ENCODE data around the gene PXDC1. TPM values are rescaled to one million over a fixed set of nuclear protein-coding genes. Genes with fewer than 3 reads are reported as not detected.

The PXDC1 gene
- under 1 TPM; 0.29 to 0.36 TPM for total RNA-seq

GRCh38 chr6:3751077-3751729, at the start of gene PXDC1:
Gene PXDC1 (minus strand): TSS chr6:3751713. CDS start chr6:3751531, 182 bp downstream.
- Mint-ChIP-seq H3K36me3 (ENCODE audit: low read depth) (no peaks in the 10 kb centered on the region), H3K9me3 (no peaks in the 10 kb centered on the region), H3K27me3 (peaks cover 34% of the 10 kb centered on the region), H3K27ac (no peak within 1 kb of the TSS), H3K4me3 (peak within 1 kb of the TSS; percentile 53), H3K4me1 (ENCODE audit: low read depth) (no peaks in the 10 kb centered on the region)
- DNase-seq, result peak; percentile 27
- ChIA-PET CTCF (no interaction called here), POLR2A (no interaction called here)
- TF ChIP-seq, protein P1, sequence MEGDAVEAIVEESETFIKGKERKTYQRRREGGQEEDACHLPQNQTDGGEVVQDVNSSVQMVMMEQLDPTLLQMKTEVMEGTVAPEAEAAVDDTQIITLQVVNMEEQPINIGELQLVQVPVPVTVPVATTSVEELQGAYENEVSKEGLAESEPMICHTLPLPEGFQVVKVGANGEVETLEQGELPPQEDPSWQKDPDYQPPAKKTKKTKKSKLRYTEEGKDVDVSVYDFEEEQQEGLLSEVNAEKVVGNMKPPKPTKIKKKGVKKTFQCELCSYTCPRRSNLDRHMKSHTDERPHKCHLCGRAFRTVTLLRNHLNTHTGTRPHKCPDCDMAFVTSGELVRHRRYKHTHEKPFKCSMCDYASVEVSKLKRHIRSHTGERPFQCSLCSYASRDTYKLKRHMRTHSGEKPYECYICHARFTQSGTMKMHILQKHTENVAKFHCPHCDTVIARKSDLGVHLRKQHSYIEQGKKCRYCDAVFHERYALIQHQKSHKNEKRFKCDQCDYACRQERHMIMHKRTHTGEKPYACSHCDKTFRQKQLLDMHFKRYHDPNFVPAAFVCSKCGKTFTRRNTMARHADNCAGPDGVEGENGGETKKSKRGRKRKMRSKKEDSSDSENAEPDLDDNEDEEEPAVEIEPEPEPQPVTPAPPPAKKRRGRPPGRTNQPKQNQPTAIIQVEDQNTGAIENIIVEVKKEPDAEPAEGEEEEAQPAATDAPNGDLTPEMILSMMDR (IDR thresholded peaks at IDR 0.05), result no peak
- ATAC-seq, result peak; percentile 17
- intact Hi-C loops (cut with micrococcal nuclease), result no loop called here

DNA sequence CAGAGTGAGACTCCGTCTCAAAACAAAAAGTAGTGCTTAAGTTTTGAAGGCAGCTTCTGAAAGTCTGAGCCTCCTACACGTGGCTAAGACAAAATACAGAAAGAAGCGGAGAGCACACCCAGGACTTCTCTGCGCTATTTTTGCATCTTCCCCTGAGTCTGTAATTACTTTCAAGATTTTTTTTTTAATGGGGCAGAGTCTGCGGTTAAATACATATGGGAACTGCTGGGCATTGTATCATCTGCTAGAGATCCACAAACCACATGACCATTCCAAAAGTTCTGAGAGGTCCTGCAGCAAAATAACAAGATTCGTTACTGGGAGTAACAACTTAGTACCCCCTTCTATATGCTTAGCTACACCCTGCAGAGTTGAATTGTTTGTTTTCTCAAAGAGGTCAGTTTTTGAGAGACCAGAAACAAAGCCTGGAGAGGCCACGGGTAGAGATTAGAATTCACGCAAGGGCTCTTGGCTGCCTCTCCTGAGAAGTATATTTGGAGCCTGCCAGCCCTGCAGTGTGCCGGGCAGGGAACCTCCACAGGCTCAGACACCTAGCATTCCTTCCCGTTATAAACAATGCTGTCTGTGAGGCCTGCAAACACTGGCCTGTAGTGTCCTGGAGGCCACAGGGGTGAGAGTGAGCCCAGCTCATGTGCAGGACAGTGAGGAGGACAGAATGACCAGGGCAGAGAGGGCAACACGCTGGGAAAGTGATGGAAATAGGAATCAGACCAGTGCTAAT, 49.5 kb upstream of the PXDC1 start:
- intact Hi-C loops (cut with micrococcal nuclease), result no loop called here
- TF ChIP-seq, protein P1 (IDR thresholded peaks at IDR 0.05), result no peak
- H3K36me3 Mint-ChIP-seq (ENCODE audit: low read depth), result no peaks in the 10 kb centered on the region
- no peak for ATAC-seq
- H3K4me1 Mint-ChIP-seq (ENCODE audit: low read depth), result peaks cover 2% of the 10 kb centered on the region
- peaks cover 4% of the 10 kb centered on the region for H3K27me3 Mint-ChIP-seq
- no peak overlapping the region for H3K27ac Mint-ChIP-seq
- POLR2A ChIA-PET, result no interaction called here
- H3K4me3 Mint-ChIP-seq, result no peak overlapping the region
- no peak for DNase-seq
- CTCF ChIA-PET, result no interaction called here
- no peaks in the 10 kb centered on the region for H3K9me3 Mint-ChIP-seq

GRCh38 chr6:3799719-3800118, 48.2 kb upstream of the PXDC1 start:
- ChIA-PET CTCF (interaction anchor here (0.7 kb wide), 2 partner anchors 18 to 1104 kb away, joined by 3 read pairs; no protein-coding TSS in a partner anchor), POLR2A (no interaction called here)
- H3K9me3 Mint-ChIP-seq, result no peaks in the 10 kb centered on the region
- TF ChIP-seq, protein P1 (IDR thresholded peaks at IDR 0.05), result no peak
- H3K27me3 Mint-ChIP-seq, result peaks cover 4% of the 10 kb centered on the region
- ATAC-seq (no peak), DNase-seq (no peak)
- no peak overlapping the region for H3K4me3 Mint-ChIP-seq
- H3K27ac Mint-ChIP-seq, result no peak overlapping the region
- H3K4me1 Mint-ChIP-seq (ENCODE audit: low read depth), result peaks cover 2% of the 10 kb centered on the region
- H3K36me3 Mint-ChIP-seq (ENCODE audit: low read depth), result no peaks in the 10 kb centered on the region
- intact Hi-C loops (cut with micrococcal nuclease), result no loop called here

- ATAC-seq, result no peak
- DNase-seq, result no peak
- Mint-ChIP-seq H3K4me3 (no peak overlapping the region), H3K27me3 (peaks cover 4% of the 10 kb centered on the region), H3K4me1 (ENCODE audit: low read depth) (peaks cover 2% of the 10 kb centered on the region), H3K36me3 (ENCODE audit: low read depth) (no peaks in the 10 kb centered on the region), H3K27ac (no peak overlapping the region), H3K9me3 (no peaks in the 10 kb centered on the region)
- TF ChIP-seq, protein P1 (IDR thresholded peaks at IDR 0.05), result no peak
- CTCF ChIA-PET, result no interaction called here
- POLR2A ChIA-PET, result no interaction called here
- intact Hi-C loops (cut with micrococcal nuclease), result no loop called here
These were observed 46.8 kb upstream of the PXDC1 start for GRCh38 chr6:3798055-3798919.
